Liver (tissue), 9 donors: ENCODE results near the gene ZNF790. TPM values are rescaled to one million over a fixed set of nuclear protein-coding genes. Genes with fewer than 3 reads are reported as not detected.

Source experiments
- DNase-seq: peaks from one replicate; pipeline ENCODE4 v3.0.0-alpha.2; 2017; ENCODE audit warnings: low spot score
- H3K27ac ChIP-seq, 2 donors: one replicate each; pipeline ENCODE4 v1.7.0; 2013; ENCODE audit warnings: inconsistent platforms in 2 of 2, low read length in 2 of 2, control low read depth in 1 of 2, low read depth in 1 of 2, mild to moderate bottlenecking in 1 of 2
- H3K27me3 ChIP-seq, 4 donors: one replicate each; pipeline versions ENCODE4 v1.6.1 to v1.7.0; 2013; ENCODE audit warnings: low read length in 3 of 4, inconsistent platforms in 1 of 4, mild to moderate bottlenecking in 1 of 4, moderate library complexity in 1 of 4; ENCODE audit not compliant: control insufficient read depth in 4 of 4, insufficient read depth in 4 of 4
- H3K36me3 ChIP-seq, 4 donors: one replicate each; pipeline versions ENCODE4 v1.6.1 to v1.7.0; 2013; ENCODE audit warnings: low read length in 3 of 4, mild to moderate bottlenecking in 3 of 4, low read depth in 1 of 4, moderate library complexity in 1 of 4; ENCODE audit not compliant: control insufficient read depth in 4 of 4, insufficient read depth in 3 of 4
- H3K4me1 ChIP-seq, 4 donors: one replicate each; pipeline versions ENCODE4 v1.6.1 to v1.7.0; 2013; ENCODE audit warnings: low read length in 3 of 4, mild to moderate bottlenecking in 3 of 4, moderate library complexity in 1 of 4; ENCODE audit not compliant: control insufficient read depth in 4 of 4, insufficient read depth in 4 of 4
- H3K4me3 ChIP-seq, 3 donors: one replicate each; pipeline versions ENCODE4 v1.6.1 to v1.7.0; 2013; ENCODE audit warnings: low read length in 3 of 3, control low read depth in 1 of 3, low read depth in 1 of 3, mild to moderate bottlenecking in 1 of 3
- H3K9ac ChIP-seq, 2 donors: one replicate each; pipeline ENCODE4 v1.7.0; 2013; ENCODE audit warnings: low read length in 2 of 2, mild to moderate bottlenecking in 2 of 2, moderate library complexity in 2 of 2, control low read depth in 1 of 2, low read depth in 1 of 2
- H3K9me3 ChIP-seq, 4 donors: one replicate each; pipeline versions ENCODE4 v1.6.1 to v1.7.0; 2013; ENCODE audit warnings: low read length in 3 of 4; ENCODE audit not compliant: control insufficient read depth in 4 of 4
- EGR1 ChIP-seq, 2 donors: IDR thresholded peaks; 2 replicates each; pipeline ENCODE4 v1.6.1; 2016 to 2018; ENCODE audit warnings: antibody characterized with exemption in 2 of 2, low read depth in 2 of 2
- FOXA1 ChIP-seq: IDR thresholded peaks from 2 replicates; pipeline ENCODE4 v1.6.1; 2016; ENCODE audit warnings: antibody characterized with exemption
- FOXA2 ChIP-seq: IDR thresholded peaks from 2 replicates; pipeline ENCODE4 v1.6.1; 2016; ENCODE audit warnings: antibody characterized with exemption
- GABPA ChIP-seq, 2 donors: IDR thresholded peaks in 1 of 2; conservative IDR thresholded peaks in 1 of 2; 2 replicates each; pipeline ENCODE4 v1.6.1; 2016; ENCODE audit warnings: antibody characterized with exemption in 2 of 2, mild to moderate bottlenecking in 1 of 2, moderate library complexity in 1 of 2
- HNF4A ChIP-seq, 2 donors: conservative IDR thresholded peaks; 2 replicates each; pipeline ENCODE4 v1.6.1; 2016; ENCODE audit warnings: antibody characterized with exemption in 2 of 2, mild to moderate bottlenecking in 2 of 2
- JUND ChIP-seq, 2 donors: IDR thresholded peaks; 2 replicates each; pipeline ENCODE4 v1.6.1; 2016; ENCODE audit warnings: antibody characterized with exemption in 2 of 2
- NR2F2 ChIP-seq: IDR thresholded peaks from 2 replicates; pipeline ENCODE4 v1.6.1; 2016; ENCODE audit warnings: antibody characterized with exemption
- RXRA ChIP-seq, 2 donors: IDR thresholded peaks; 2 replicates each; pipeline ENCODE4 v1.6.1; 2017 to 2018; ENCODE audit warnings: antibody characterized with exemption in 2 of 2, mild to moderate bottlenecking in 1 of 2
- TAF1 ChIP-seq: conservative IDR thresholded peaks from 2 replicates; pipeline ENCODE4 v1.6.1; 2016; ENCODE audit warnings: antibody characterized with exemption, mild to moderate bottlenecking
- YY1 ChIP-seq: IDR thresholded peaks from 2 replicates; pipeline ENCODE4 v1.6.1; 2016; ENCODE audit warnings: antibody characterized with exemption, mild to moderate bottlenecking
- WGBS: extraction: QIAGEN DNeasy Blood & Tissue Kit; methylation state at CpG from one replicate; pipeline ENCODE4 v1.1.7; 2013; 5-methylcytosine and 5-hydroxymethylcytosine counted together
- polyA plus RNA-seq, 2 donors: library from polyadenylated mRNA; stranded (reverse) in 1 of 2; unstranded in 1 of 2; fragments of 200-250 nt in 1 of 2; fragments of >200 nt in 1 of 2; fragmentation: Nextera tagmentation in 1 of 2; extraction: Ambion mirVana in 1 of 2; gene quantifications; one replicate each; pipeline versions ENCODE4 v1.2.1 to v1.2.3, GENCODE V29; 2013 to 2015
- total RNA-seq, 2 donors: library from RNA; depleted of rRNA; stranded (reverse); fragments of >200 nt; gene quantifications; one replicate each; pipeline ENCODE4 v1.2.3, GENCODE V29; 2014
- TF ChIP-seq, protein P1 (sequence below): IDR thresholded peaks from 2 replicates; pipeline ENCODE4 v1.6.1; 2016; ENCODE audit warnings: antibody characterized with exemption
- TF ChIP-seq, protein P2 (sequence below): IDR thresholded peaks from 2 replicates; pipeline ENCODE4 v1.6.1; 2016; ENCODE audit warnings: antibody characterized with exemption, mild to moderate bottlenecking
- TF ChIP-seq, protein P3 (sequence below): fragments of 150-350 bp; IDR thresholded peaks from 2 replicates; pipeline ENCODE4 v1.5.1; 2017; ENCODE audit warnings: improper control_type of control experiment, low read depth, low read length; ENCODE audit not compliant: missing input control
- TF ChIP-seq, protein P4 (sequence below): IDR thresholded peaks from 2 replicates; pipeline ENCODE4 v1.6.1; 2016; ENCODE audit warnings: antibody characterized with exemption
- donor health status: healthy.
- donor health status: healthy.
- donor health status: healthy.
- donor health status: healthy.
- donor health status: healthy.

Gene ZNF790
- total and polyA plus RNA-seq, 4 donors: 2.8 to 5.5 (median 4.2) TPM

DNA sequence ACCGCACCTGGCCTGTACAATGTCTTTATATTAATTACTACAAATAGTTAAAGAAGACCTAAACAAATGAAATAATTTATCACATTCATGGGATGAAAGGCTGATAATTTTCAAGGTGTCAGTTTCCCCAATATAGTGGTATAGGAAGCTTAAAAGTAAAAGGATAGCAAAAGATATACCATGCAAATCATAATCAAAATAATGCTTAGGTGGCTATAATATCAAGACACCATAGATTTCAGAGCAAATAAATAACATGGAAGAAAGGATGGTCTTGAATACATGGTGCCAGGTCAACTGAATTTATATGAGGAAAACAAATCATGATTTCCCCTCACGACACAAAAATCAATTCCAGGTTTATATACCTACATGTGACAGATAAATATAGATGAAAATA is 4.8 kb downstream of the ZNF790 start:
- H3K9ac ChIP-seq: no peak overlapping the region
- TF ChIP-seq FOXA1 (no peak), HNF4A (conservative IDR thresholded peaks at IDR 0.05) (no peak), EGR1 (IDR thresholded peaks at IDR 0.05; ENCODE audit: low read depth in 2 of 2) (no peak), RXRA (IDR thresholded peaks at IDR 0.05) (no peak), NR2F2 (no peak), FOXA2 (no peak), TAF1 (no peak), YY1 (no peak)
- TF ChIP-seq, protein P1, sequence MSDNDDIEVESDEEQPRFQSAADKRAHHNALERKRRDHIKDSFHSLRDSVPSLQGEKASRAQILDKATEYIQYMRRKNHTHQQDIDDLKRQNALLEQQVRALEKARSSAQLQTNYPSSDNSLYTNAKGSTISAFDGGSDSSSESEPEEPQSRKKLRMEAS: no peak
- TF ChIP-seq, protein P2, sequence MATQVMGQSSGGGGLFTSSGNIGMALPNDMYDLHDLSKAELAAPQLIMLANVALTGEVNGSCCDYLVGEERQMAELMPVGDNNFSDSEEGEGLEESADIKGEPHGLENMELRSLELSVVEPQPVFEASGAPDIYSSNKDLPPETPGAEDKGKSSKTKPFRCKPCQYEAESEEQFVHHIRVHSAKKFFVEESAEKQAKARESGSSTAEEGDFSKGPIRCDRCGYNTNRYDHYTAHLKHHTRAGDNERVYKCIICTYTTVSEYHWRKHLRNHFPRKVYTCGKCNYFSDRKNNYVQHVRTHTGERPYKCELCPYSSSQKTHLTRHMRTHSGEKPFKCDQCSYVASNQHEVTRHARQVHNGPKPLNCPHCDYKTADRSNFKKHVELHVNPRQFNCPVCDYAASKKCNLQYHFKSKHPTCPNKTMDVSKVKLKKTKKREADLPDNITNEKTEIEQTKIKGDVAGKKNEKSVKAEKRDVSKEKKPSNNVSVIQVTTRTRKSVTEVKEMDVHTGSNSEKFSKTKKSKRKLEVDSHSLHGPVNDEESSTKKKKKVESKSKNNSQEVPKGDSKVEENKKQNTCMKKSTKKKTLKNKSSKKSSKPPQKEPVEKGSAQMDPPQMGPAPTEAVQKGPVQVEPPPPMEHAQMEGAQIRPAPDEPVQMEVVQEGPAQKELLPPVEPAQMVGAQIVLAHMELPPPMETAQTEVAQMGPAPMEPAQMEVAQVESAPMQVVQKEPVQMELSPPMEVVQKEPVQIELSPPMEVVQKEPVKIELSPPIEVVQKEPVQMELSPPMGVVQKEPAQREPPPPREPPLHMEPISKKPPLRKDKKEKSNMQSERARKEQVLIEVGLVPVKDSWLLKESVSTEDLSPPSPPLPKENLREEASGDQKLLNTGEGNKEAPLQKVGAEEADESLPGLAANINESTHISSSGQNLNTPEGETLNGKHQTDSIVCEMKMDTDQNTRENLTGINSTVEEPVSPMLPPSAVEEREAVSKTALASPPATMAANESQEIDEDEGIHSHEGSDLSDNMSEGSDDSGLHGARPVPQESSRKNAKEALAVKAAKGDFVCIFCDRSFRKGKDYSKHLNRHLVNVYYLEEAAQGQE: no peak
- no peak overlapping the region for H3K27ac ChIP-seq
- no peaks in the 10 kb centered on the region for H3K27me3 ChIP-seq
- DNase-seq: no peak
- peaks cover 0 to 10% (median 3%) of the 10 kb centered on the region in 4 donors for H3K4me1 ChIP-seq
- peaks cover 36 to 75% (median 43%) of the 10 kb centered on the region in 4 donors for H3K9me3 ChIP-seq
- peak overlapping the region in 1 of 3 donors; percentile 38 for H3K4me3 ChIP-seq
- H3K36me3 ChIP-seq: peaks cover 2 to 46% (median 43%) of the 10 kb centered on the region in 4 donors
- 98% methylated on average over 2 of the region's 2 CpGs for WGBS

DNA sequence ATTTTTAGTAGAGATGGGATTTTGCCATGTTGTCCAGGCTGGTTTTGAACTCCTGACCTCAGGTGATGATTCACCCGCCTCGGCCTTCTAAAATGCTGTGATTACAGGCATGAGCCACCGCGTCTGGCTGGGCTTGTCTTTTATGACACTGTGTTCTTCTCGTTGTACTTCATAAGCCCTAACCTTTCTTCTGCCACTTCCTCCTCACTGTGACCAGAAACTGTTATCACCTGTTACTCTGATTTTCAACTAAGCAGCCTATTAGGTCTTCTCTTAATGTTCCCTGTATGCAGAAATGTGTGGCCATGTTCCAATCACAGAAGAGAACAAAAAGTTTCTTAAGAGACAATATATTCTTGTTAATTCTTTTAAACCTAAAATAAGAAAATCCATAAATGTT is 16.4 kb downstream of the ZNF790 start:
- Histone ChIP-seq H3K4me3 (peak overlapping the region in 2 of 3 donors; percentile 28 to 71), H3K27me3 (no peaks in the 10 kb centered on the region), H3K9me3 (peaks cover 59 to 93% (median 71%) of the 10 kb centered on the region in 4 donors), H3K4me1 (no peaks in the 10 kb centered on the region), H3K9ac (no peak overlapping the region), H3K36me3 (peaks cover 22 to 79% (median 71%) of the 10 kb centered on the region in 4 donors), H3K27ac (no peak overlapping the region)
- 98% methylated on average over 5 of the region's 5 CpGs for WGBS
- TF ChIP-seq FOXA1 (no peak), HNF4A (conservative IDR thresholded peaks at IDR 0.05) (no peak), GABPA (IDR thresholded peaks at IDR 0.05 in 1 of 2, conservative IDR thresholded peaks at IDR 0.05 in 1 of 2) (no peak), JUND (IDR thresholded peaks at IDR 0.05) (no peak), RXRA (IDR thresholded peaks at IDR 0.05) (no peak)
- TF ChIP-seq, protein P3, sequence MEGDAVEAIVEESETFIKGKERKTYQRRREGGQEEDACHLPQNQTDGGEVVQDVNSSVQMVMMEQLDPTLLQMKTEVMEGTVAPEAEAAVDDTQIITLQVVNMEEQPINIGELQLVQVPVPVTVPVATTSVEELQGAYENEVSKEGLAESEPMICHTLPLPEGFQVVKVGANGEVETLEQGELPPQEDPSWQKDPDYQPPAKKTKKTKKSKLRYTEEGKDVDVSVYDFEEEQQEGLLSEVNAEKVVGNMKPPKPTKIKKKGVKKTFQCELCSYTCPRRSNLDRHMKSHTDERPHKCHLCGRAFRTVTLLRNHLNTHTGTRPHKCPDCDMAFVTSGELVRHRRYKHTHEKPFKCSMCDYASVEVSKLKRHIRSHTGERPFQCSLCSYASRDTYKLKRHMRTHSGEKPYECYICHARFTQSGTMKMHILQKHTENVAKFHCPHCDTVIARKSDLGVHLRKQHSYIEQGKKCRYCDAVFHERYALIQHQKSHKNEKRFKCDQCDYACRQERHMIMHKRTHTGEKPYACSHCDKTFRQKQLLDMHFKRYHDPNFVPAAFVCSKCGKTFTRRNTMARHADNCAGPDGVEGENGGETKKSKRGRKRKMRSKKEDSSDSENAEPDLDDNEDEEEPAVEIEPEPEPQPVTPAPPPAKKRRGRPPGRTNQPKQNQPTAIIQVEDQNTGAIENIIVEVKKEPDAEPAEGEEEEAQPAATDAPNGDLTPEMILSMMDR: no peak
- TF ChIP-seq, protein P1: no peak
- TF ChIP-seq, protein P4, sequence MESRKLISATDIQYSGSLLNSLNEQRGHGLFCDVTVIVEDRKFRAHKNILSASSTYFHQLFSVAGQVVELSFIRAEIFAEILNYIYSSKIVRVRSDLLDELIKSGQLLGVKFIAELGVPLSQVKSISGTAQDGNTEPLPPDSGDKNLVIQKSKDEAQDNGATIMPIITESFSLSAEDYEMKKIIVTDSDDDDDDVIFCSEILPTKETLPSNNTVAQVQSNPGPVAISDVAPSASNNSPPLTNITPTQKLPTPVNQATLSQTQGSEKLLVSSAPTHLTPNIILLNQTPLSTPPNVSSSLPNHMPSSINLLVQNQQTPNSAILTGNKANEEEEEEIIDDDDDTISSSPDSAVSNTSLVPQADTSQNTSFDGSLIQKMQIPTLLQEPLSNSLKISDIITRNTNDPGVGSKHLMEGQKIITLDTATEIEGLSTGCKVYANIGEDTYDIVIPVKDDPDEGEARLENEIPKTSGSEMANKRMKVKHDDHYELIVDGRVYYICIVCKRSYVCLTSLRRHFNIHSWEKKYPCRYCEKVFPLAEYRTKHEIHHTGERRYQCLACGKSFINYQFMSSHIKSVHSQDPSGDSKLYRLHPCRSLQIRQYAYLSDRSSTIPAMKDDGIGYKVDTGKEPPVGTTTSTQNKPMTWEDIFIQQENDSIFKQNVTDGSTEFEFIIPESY: no peak
- no peak for DNase-seq
